ENCODE results near the gene ABCD3. TPM values are rescaled to one million over a fixed set of nuclear protein-coding genes. Genes with fewer than 3 reads are reported as not detected.

The ABCD3 gene
- total and polyA plus RNA-seq, 2 of the 8 experiments (the other 6 are each of a cell fraction or from before 2014, with no cell fraction given), result 6.6 to 29.4 TPM

GRCh38 chr1:94395231-94395630 is 23.0 kb upstream of the ABCD3 start:
- Histone ChIP-seq H4K20me1 (replicated peaks in 1 of 2; ENCODE audit: control insufficient read depth in 1 of 2, insufficient read depth in 2 of 2, low read length in 2 of 2) (no peaks in the 10 kb centered on the region), H3K23me2 (ENCODE audit: low read depth, low read length) (no peaks in the 10 kb centered on the region), H3K4me1 (replicated peaks in 1 of 4; ENCODE audit: control insufficient read depth in 3 of 4, insufficient read depth in 4 of 4, low read length in 3 of 4) (peaks cover 0 to 13% (median 3%) of the 10 kb centered on the region in 4 experiments; a peak in 5 of 7 replicates), H3K4me3 (ENCODE audit: extremely low read depth in 1 of 4, insufficient read depth in 2 of 4, low read depth in 3 of 4, low read length in 4 of 4) (peak overlapping the region in 1 of 4 experiments; percentile 5; a peak in 1 of 8 replicates), H4K91ac (replicated peaks; ENCODE audit: insufficient read length, low read length) (no peak overlapping the region), H3K4me2 (ENCODE audit: insufficient read depth in 1 of 2, low read depth in 2 of 2, low read length in 2 of 2) (peak overlapping the region; percentile 8 to 22; a peak in 2 of 4 replicates), H3K79me2 (ENCODE audit: control insufficient read depth in 1 of 2, insufficient read depth in 2 of 2, low read length in 2 of 2) (no peaks in the 10 kb centered on the region), H2BK15ac (ENCODE audit: low read length) (no peak overlapping the region), H3K27me3 (replicated peaks in 1 of 4; ENCODE audit: control insufficient read depth in 3 of 4, extremely low read depth in 1 of 4, insufficient read depth in 3 of 4, low read length in 3 of 4) (no peaks in the 10 kb centered on the region), H3K23ac (ENCODE audit: insufficient read length) (no peak overlapping the region), H3K18ac (ENCODE audit: extremely low read depth, low read length) (no peak overlapping the region), H3K36me3 (ENCODE audit: control insufficient read depth in 2 of 4, insufficient read depth in 4 of 4, low read length in 3 of 4) (no peaks in the 10 kb centered on the region), H3K9me3 (ENCODE audit: insufficient read depth in 2 of 2, low read depth in 1 of 2, low read length in 1 of 2) (peaks cover 5% of the 10 kb centered on the region in 2 experiments; a peak in 2 of 4 replicates), H2AK5ac (ENCODE audit: low read depth, low read length) (no peak overlapping the region), H3K79me1 (ENCODE audit: low read depth, low read length) (no peaks in the 10 kb centered on the region), H2BK12ac (ENCODE audit: low read depth, low read length) (no peak overlapping the region), H4K8ac (ENCODE audit: extremely low read depth, insufficient read depth, low read length) (no peak overlapping the region), H2BK20ac (ENCODE audit: low read length) (no peak overlapping the region), H3K4ac (replicated peaks; ENCODE audit: insufficient read length, low read depth, low read length) (no peak overlapping the region), H3K14ac (ENCODE audit: insufficient read length) (no peak overlapping the region), H3K56ac (replicated peaks; ENCODE audit: insufficient read length, low read depth, low read length) (no peak overlapping the region), H2AFZ (ENCODE audit: low read length) (no peak overlapping the region), H3K27ac (ENCODE audit: low read depth, low read length) (no peak overlapping the region), H4K5ac (ENCODE audit: insufficient read length, low read depth, low read length) (no peak overlapping the region), H2BK120ac (replicated peaks; ENCODE audit: low read depth, low read length) (no peak overlapping the region), H3K9ac (replicated peaks in 1 of 4; ENCODE audit: extremely low read depth in 1 of 4, low read depth in 3 of 4, low read length in 3 of 4) (no peak overlapping the region), H2BK5ac (ENCODE audit: low read depth, low read length) (no peak overlapping the region)
- 33% methylated on average over 3 of the region's 3 CpGs; no CpG with 5 or more reads in 1 of the 2 experiments for WGBS, 2 experiments (ENCODE audit: extremely low coverage in 1 of 2, insufficient coverage in 1 of 2, insufficient read length in 1 of 2, insufficient replicate concordance in 2 of 2, low coverage in 1 of 2, low lambda C conversion rate in 2 of 2, missing lambda C conversion rate in 1 of 2)
- FAIRE-seq (no peak), DNase-seq (ENCODE audit: low read depth in 1 of 2, low spot score in 2 of 2) (no peak)
- POLR2A ChIA-PET (ENCODE audit: partially characterized antibody), result interaction anchor here (1.0 kb wide), 1 partner anchor 12 kb away, joined by 3 read pairs; no protein-coding TSS in a partner anchor
- CTCF ChIA-PET (ENCODE audit: partially characterized antibody), result interaction anchor here (1.2 to 1.9 kb wide), 4 partner anchors 8 to 78 kb away, joined by 4 to 12 read pairs (median 6); no protein-coding TSS in a partner anchor
- TF ChIP-seq RFX5 (IDR thresholded peaks at IDR 0.05; ENCODE audit: borderline replicate concordance, low read depth, low read length), result no peak
- TF ChIP-seq ZNF274 (IDR thresholded peaks at IDR 0.05; ENCODE audit: borderline replicate concordance, extremely low read depth, low read length), result no peak
- no peak for TF ChIP-seq TCF12 (IDR thresholded peaks at IDR 0.05; ENCODE audit: low read depth, low read length)
- TF ChIP-seq BACH1 (IDR thresholded peaks at IDR 0.05; ENCODE audit: low read length), result no peak
- TF ChIP-seq NRF1 (IDR thresholded peaks at IDR 0.05; ENCODE audit: low read depth, low read length), result no peak
- TF ChIP-seq TAF1 (IDR thresholded peaks at IDR 0.05; ENCODE audit: low read depth, low read length), result no peak
- TF ChIP-seq CBX5 (IDR thresholded peaks at IDR 0.05; ENCODE audit: low read depth, low read length), result no peak
- no peak for TF ChIP-seq PHF8 (conservative IDR thresholded peaks at IDR 0.05; ENCODE audit: low read depth, low read length)
